HEK293 (cell line): ENCODE results near the gene ADD1.

Experiments used
- CTCF ChIA-PET: fragments of 350-600 bp; formaldehyde crosslinking; extraction: SDS; loops from one replicate; lab custom pipeline; 2021; ENCODE audit warnings: antibody characterized with exemption; lab: Yijun Ruan, JAX
- POLR2A ChIA-PET: fragments of 300-600 bp; formaldehyde crosslinking; extraction: SDS; loops from one replicate; lab custom pipeline; 2020; ENCODE audit warnings: antibody characterized with exemption, inconsistent platforms; lab: Yijun Ruan, JAX
- H3K27ac ChIP-seq: fragments of 200-500 bp; sonication (Bioruptor generic); 2 replicates; pipeline ENCODE4 v1.5.1; 2014; ENCODE audit warnings: low read depth, low read length, control low read depth, inconsistent platforms; ENCODE audit errors: extremely low read depth
- H3K36me3 ChIP-seq, 2 experiments: fragments of 200-500 bp in 1 of 2; sonication (Bioruptor generic) in 1 of 2; 1 replicate in 1 of 2; 2 replicates in 1 of 2; pipeline ENCODE4 v1.5.1; 2014 to 2017; ENCODE audit warnings: inconsistent platforms in 2 of 2, low read length in 2 of 2; ENCODE audit not compliant: control insufficient read depth in 2 of 2, insufficient read depth in 1 of 2
- H3K4me1 ChIP-seq: fragments of 200-500 bp; sonication (Bioruptor generic); 2 replicates; pipeline ENCODE4 v1.5.1; 2014; ENCODE audit warnings: mild to moderate bottlenecking, low read length, inconsistent platforms; ENCODE audit not compliant: control insufficient read depth, insufficient read depth
- H3K4me3 ChIP-seq: 2 replicates; pipeline ENCODE4 v1.5.1; 2011; ENCODE audit warnings: low read depth, mild to moderate bottlenecking, control low read depth, low read length, moderate library complexity
- H3K9me3 ChIP-seq: fragments of 200-500 bp; sonication (Bioruptor generic); 2 replicates; pipeline ENCODE4 v1.5.1; 2014; ENCODE audit warnings: low read depth, low read length, inconsistent platforms; ENCODE audit not compliant: control insufficient read depth, insufficient read depth
- EGR2 ChIP-seq: fragments of 450-650 bp; formaldehyde crosslinking; IDR thresholded peaks from 2 replicates; pipeline ENCODE4 v1.5.1; 2016; ENCODE audit warnings: low read depth, missing biosample characterization, missing genetic modification characterization
- GLIS2 ChIP-seq: fragments of 450-650 bp; formaldehyde crosslinking; IDR thresholded peaks from 2 replicates; pipeline ENCODE4 v1.5.1; 2016; ENCODE audit warnings: missing biosample characterization, missing genetic modification characterization
- IKZF3 ChIP-seq: fragments of 450-650 bp; IDR thresholded peaks from 2 replicates; pipeline ENCODE4 v1.5.0; 2018; ENCODE audit warnings: missing biosample characterization, mild to moderate bottlenecking, missing genetic modification characterization, moderate library complexity
- KLF1 ChIP-seq: fragments of 450-650 bp; formaldehyde crosslinking; IDR thresholded peaks from 2 replicates; pipeline ENCODE4 v1.5.1; 2016; ENCODE audit warnings: missing biosample characterization, missing genetic modification characterization
- KLF8 ChIP-seq: fragments of 450-650 bp; formaldehyde crosslinking; IDR thresholded peaks from 2 replicates; pipeline ENCODE4 v1.5.1; 2016; ENCODE audit warnings: missing biosample characterization, missing genetic modification characterization
- SP2 ChIP-seq: fragments of 450-650 bp; formaldehyde crosslinking; IDR thresholded peaks from 2 replicates; pipeline ENCODE4 v1.5.1; 2016; ENCODE audit warnings: missing biosample characterization, missing genetic modification characterization
- ZBTB11 ChIP-seq: fragments of 450-650 bp; formaldehyde crosslinking; conservative IDR thresholded peaks from 2 replicates; pipeline ENCODE4 v1.5.1; 2016; ENCODE audit warnings: low read depth, missing biosample characterization, missing genetic modification characterization
- ZBTB26 ChIP-seq: fragments of 450-650 bp; formaldehyde crosslinking; optimal IDR thresholded peaks from 2 replicates; pipeline ENCODE3; 2016; ENCODE audit warnings: missing biosample characterization, mild to moderate bottlenecking, missing genetic modification characterization
- ZBTB8A ChIP-seq: fragments of 450-650 bp; formaldehyde crosslinking; IDR thresholded peaks from 2 replicates; pipeline ENCODE4 v1.5.1; 2016; ENCODE audit warnings: missing biosample characterization, missing genetic modification characterization
- ZFP41 ChIP-seq: fragments of 450-650 bp; formaldehyde crosslinking; IDR thresholded peaks from 2 replicates; pipeline ENCODE4 v1.5.1; 2016; ENCODE audit warnings: missing biosample characterization, missing genetic modification characterization, borderline replicate concordance
- ZFP69B ChIP-seq: fragments of 450-650 bp; formaldehyde crosslinking; IDR thresholded peaks from 2 replicates; pipeline ENCODE4 v1.5.1; 2016; ENCODE audit warnings: missing biosample characterization, missing genetic modification characterization
- ZNF10 ChIP-seq: fragments of 450-650 bp; formaldehyde crosslinking; IDR thresholded peaks from 2 replicates; pipeline ENCODE4 v1.5.1; 2017; ENCODE audit warnings: missing biosample characterization, missing genetic modification characterization
- ZNF202 ChIP-seq: fragments of 450-650 bp; formaldehyde crosslinking; IDR thresholded peaks from 2 replicates; pipeline ENCODE4 v1.5.1; 2016; ENCODE audit warnings: missing biosample characterization, missing genetic modification characterization, borderline replicate concordance
- ZNF707 ChIP-seq: fragments of 450-650 bp; formaldehyde crosslinking; IDR thresholded peaks from 2 replicates; pipeline ENCODE4 v1.5.1; 2016; ENCODE audit warnings: missing biosample characterization, missing genetic modification characterization
- ZSCAN23 ChIP-seq: fragments of 450-650 bp; formaldehyde crosslinking; IDR thresholded peaks from 2 replicates; pipeline ENCODE4 v1.5.1; 2016; ENCODE audit warnings: missing biosample characterization, missing genetic modification characterization
- TF ChIP-seq, protein P1 (sequence below): fragments of 450-650 bp; formaldehyde crosslinking; IDR thresholded peaks from 2 replicates; pipeline ENCODE4 v1.5.1; 2016; ENCODE audit warnings: missing biosample characterization, missing genetic modification characterization

The ADD1 gene

GRCh38 chr4:2934077-2934812 lies 90.6 kb downstream of the ADD1 start:
- TF ChIP-seq ZFP69B (tag by site-specific recombination) (no peak), ZBTB8A (no peak), IKZF3 (peak; percentile 72), GLIS2 (tag by site-specific recombination) (peak; percentile 18; the same call in 1 of the 2 replicates), ZNF10 (no peak), ZNF202 (tag by site-specific recombination) (no peak), KLF8 (tag by site-specific recombination) (peak; percentile 51; the same call in 1 of the 2 replicates), ZFP41 (tag by site-specific recombination) (no peak), ZBTB26 (tag by site-specific recombination) (peak; percentile 28), ZSCAN23 (tag by site-specific recombination) (no peak), ZBTB11 (no peak), ZNF707 (tag by site-specific recombination) (no peak), SP2 (0 out of 2 replicates have a peak, but pooled peaks have one; percentile 8), EGR2 (tag by site-specific recombination) (0 out of 2 replicates have a peak, but pooled peaks have one; percentile 9), KLF1 (tag by site-specific recombination) (0 out of 2 replicates have a peak, but pooled peaks have one; percentile 26)
- TF ChIP-seq, protein P1, sequence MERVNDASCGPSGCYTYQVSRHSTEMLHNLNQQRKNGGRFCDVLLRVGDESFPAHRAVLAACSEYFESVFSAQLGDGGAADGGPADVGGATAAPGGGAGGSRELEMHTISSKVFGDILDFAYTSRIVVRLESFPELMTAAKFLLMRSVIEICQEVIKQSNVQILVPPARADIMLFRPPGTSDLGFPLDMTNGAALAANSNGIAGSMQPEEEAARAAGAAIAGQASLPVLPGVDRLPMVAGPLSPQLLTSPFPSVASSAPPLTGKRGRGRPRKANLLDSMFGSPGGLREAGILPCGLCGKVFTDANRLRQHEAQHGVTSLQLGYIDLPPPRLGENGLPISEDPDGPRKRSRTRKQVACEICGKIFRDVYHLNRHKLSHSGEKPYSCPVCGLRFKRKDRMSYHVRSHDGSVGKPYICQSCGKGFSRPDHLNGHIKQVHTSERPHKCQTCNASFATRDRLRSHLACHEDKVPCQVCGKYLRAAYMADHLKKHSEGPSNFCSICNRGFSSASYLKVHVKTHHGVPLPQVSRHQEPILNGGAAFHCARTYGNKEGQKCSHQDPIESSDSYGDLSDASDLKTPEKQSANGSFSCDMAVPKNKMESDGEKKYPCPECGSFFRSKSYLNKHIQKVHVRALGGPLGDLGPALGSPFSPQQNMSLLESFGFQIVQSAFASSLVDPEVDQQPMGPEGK (tag by site-specific recombination): 0 out of 2 replicates have a peak, but pooled peaks have one; percentile 45
- H3K9me3 ChIP-seq: no peaks in the 10 kb centered on the region
- H3K36me3 ChIP-seq: peaks cover 6 to 71% of the 10 kb centered on the region in 2 experiments; a peak in 2 of 3 replicates
- no peak overlapping the region; the same call in 1 of the 2 replicates for H3K27ac ChIP-seq
- ChIA-PET CTCF (interaction anchor here (1.6 kb wide), 1 partner anchor 22 kb away, joined by 7 read pairs; no protein-coding TSS in a partner anchor), POLR2A (interaction anchor here (1.4 kb wide), 1 partner anchor 30 kb away, joined by 4 read pairs; the partner anchor contains the start of genes GRK4 and NOP14)
- H3K4me3 ChIP-seq: peak overlapping the region; percentile 92
- H3K4me1 ChIP-seq: no peaks in the 10 kb centered on the region; the same call in 1 of the 2 replicates
